IPS-15b (cell line): ENCODE measurements around the gene ALX1.

Source experiments
- H3K27me3 ChIP-seq: one replicate; pipeline ENCODE4 v1.6.1; 2013; ENCODE audit warnings: low read length; ENCODE audit not compliant: control insufficient read depth, insufficient read depth
- H3K36me3 ChIP-seq: one replicate; pipeline ENCODE4 v1.6.1; 2013; ENCODE audit warnings: low read length; ENCODE audit not compliant: control insufficient read depth, insufficient read depth
- H3K4me1 ChIP-seq: one replicate; pipeline ENCODE4 v1.6.1; 2013; ENCODE audit warnings: mild to moderate bottlenecking, low read length; ENCODE audit not compliant: control insufficient read depth, insufficient read depth
- H3K4me3 ChIP-seq: one replicate; pipeline ENCODE4 v1.5.1; 2013; ENCODE audit warnings: low read depth, low read length
- H3K9ac ChIP-seq: one replicate; pipeline ENCODE4 v1.6.1; 2013; ENCODE audit warnings: low read depth, mild to moderate bottlenecking, low read length
- H3K9me3 ChIP-seq: one replicate; pipeline ENCODE4 v1.6.1; 2013; ENCODE audit warnings: mild to moderate bottlenecking, low read length; ENCODE audit not compliant: control insufficient read depth, insufficient read depth

Gene ALX1

GRCh38 chr12:85277900-85278597, 2.0 kb upstream of the ALX1 start:
- Histone ChIP-seq H3K9me3 (no peaks in the 10 kb centered on the region), H3K27me3 (peaks cover 64% of the 10 kb centered on the region), H3K4me3 (peak overlapping the region; percentile 88), H3K9ac (peak overlapping the region; percentile 10), H3K36me3 (no peaks in the 10 kb centered on the region), H3K4me1 (peaks cover 2% of the 10 kb centered on the region)

- Histone ChIP-seq H3K36me3 (no peaks in the 10 kb centered on the region), H3K27me3 (peaks cover 57% of the 10 kb centered on the region), H3K9me3 (no peaks in the 10 kb centered on the region), H3K4me3 (peak overlapping the region; percentile 88), H3K4me1 (peaks cover 2% of the 10 kb centered on the region), H3K9ac (peak overlapping the region; percentile 10)
These were observed 1.2 kb upstream of the ALX1 start for GRCh38 chr12:85278598-85279448.

- Histone ChIP-seq H3K27me3 (peaks cover 49% of the 10 kb centered on the region), H3K4me1 (peaks cover 2% of the 10 kb centered on the region), H3K36me3 (no peaks in the 10 kb centered on the region), H3K4me3 (peak overlapping the region; percentile 88), H3K9me3 (no peaks in the 10 kb centered on the region), H3K9ac (no peak overlapping the region)
These were observed 413 bp upstream of the ALX1 start for GRCh38 chr12:85279449-85280164.

- Histone ChIP-seq H3K4me1 (no peaks in the 10 kb centered on the region), H3K36me3 (no peaks in the 10 kb centered on the region), H3K27me3 (peaks cover 34% of the 10 kb centered on the region), H3K4me3 (peak overlapping the region; percentile 88), H3K9me3 (no peaks in the 10 kb centered on the region), H3K9ac (no peak overlapping the region)
These were observed 1.1 kb downstream of the ALX1 start for GRCh38 chr12:85280984-85281630.

DNA sequence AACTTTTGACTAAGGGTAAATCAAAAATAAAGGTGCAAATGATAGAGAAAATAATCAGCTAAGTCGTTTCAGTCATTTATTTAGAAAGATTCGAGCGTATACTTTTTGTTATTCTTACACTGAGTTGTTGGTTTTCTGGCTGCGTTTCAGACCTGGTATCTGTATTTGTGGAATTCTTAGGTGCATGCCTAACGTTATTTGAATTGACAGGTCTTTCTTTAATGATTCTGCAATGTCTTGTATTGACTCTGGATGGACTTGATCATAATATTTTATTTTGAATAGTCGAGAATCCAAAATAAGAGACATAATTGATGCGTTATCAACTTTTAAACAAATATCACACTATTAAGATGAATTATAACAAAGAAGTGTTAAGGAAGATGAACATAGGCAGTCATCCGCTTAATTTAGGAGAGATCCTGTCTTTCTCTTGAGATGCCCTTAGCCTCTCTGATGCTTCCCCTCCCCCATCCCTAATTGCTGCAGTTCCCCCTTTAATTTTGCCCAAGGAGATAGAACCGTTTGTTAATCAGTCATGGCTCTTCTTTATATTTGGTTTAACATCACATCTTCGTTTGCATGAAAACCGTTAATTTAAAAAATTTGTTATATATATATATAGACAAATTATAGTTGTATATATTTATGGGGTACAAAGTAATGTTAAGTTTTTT, 1.8 kb downstream of the ALX1 start:
- H3K27me3 ChIP-seq, result peaks cover 27% of the 10 kb centered on the region
- peak overlapping the region; percentile 3 for H3K4me3 ChIP-seq
- no peaks in the 10 kb centered on the region for H3K36me3 ChIP-seq
- no peak overlapping the region for H3K9ac ChIP-seq
- no peaks in the 10 kb centered on the region for H3K9me3 ChIP-seq
- H3K4me1 ChIP-seq, result no peaks in the 10 kb centered on the region

DNA sequence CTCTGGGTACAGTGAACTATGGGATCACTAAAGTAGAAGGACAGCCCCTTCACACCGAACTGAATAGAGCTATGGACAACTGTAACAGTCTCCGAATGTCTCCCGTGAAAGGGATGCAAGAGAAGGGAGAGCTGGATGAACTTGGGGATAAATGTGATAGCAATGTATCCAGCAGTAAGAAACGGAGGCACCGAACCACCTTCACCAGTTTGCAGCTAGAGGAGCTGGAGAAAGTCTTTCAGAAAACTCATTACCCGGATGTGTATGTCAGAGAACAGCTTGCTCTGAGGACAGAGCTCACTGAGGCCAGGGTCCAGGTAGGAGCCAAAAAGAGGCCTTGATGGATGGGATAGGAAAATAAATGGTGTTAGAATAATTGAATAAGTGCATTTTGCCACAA, 3.5 kb downstream of the ALX1 start:
- peaks cover 9% of the 10 kb centered on the region for H3K27me3 ChIP-seq
- H3K4me3 ChIP-seq, result no peak overlapping the region
- H3K9me3 ChIP-seq, result no peaks in the 10 kb centered on the region
- no peaks in the 10 kb centered on the region for H3K4me1 ChIP-seq
- no peaks in the 10 kb centered on the region for H3K36me3 ChIP-seq
- H3K9ac ChIP-seq, result no peak overlapping the region

GRCh38 chr12:85296362-85296761, 16.3 kb downstream of the ALX1 start:
- Histone ChIP-seq H3K4me3 (no peak overlapping the region), H3K27me3 (no peaks in the 10 kb centered on the region), H3K9ac (no peak overlapping the region), H3K4me1 (no peaks in the 10 kb centered on the region), H3K9me3 (no peaks in the 10 kb centered on the region), H3K36me3 (no peaks in the 10 kb centered on the region)

- no peak overlapping the region for H3K9ac ChIP-seq
- no peaks in the 10 kb centered on the region for H3K4me1 ChIP-seq
- no peak overlapping the region for H3K4me3 ChIP-seq
- H3K9me3 ChIP-seq, result no peaks in the 10 kb centered on the region
- H3K27me3 ChIP-seq, result no peaks in the 10 kb centered on the region
- no peaks in the 10 kb centered on the region for H3K36me3 ChIP-seq
These were observed 19.0 kb downstream of the ALX1 start for GRCh38 chr12:85299053-85299452.

- no peaks in the 10 kb centered on the region for H3K4me1 ChIP-seq
- no peak overlapping the region for H3K9ac ChIP-seq
- H3K9me3 ChIP-seq, result no peaks in the 10 kb centered on the region
- H3K27me3 ChIP-seq, result no peaks in the 10 kb centered on the region
- H3K4me3 ChIP-seq, result no peak overlapping the region
- H3K36me3 ChIP-seq, result no peaks in the 10 kb centered on the region
These were observed 21.0 kb downstream of the ALX1 start for GRCh38 chr12:85301051-85301450.

DNA sequence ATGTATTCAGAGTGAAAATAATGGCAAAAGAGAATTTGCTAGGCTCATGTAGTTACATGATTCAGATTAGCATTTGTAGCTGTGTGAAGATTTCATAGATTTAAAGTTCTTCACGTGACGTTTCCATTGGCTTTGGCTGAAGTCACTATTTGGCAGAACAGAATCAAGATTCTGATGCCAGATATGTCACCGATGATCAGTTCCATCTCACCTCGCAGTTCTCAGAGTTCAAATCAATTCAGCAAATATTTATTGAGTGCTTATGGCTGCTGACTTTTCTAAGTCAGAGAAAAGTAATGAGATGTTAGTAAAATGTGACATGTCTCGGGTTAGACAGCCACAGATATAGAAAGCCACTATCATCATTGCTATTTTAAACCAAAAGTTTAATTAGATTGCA, 28.4 kb downstream of the ALX1 start:
- Histone ChIP-seq H3K36me3 (no peaks in the 10 kb centered on the region), H3K27me3 (no peaks in the 10 kb centered on the region), H3K4me1 (no peaks in the 10 kb centered on the region), H3K9me3 (no peaks in the 10 kb centered on the region), H3K9ac (no peak overlapping the region), H3K4me3 (no peak overlapping the region)

GRCh38 chr12:85309125-85309566, 29.1 kb downstream of the ALX1 start:
- no peaks in the 10 kb centered on the region for H3K9me3 ChIP-seq
- no peaks in the 10 kb centered on the region for H3K27me3 ChIP-seq
- H3K9ac ChIP-seq, result no peak overlapping the region
- H3K4me3 ChIP-seq, result no peak overlapping the region
- H3K36me3 ChIP-seq, result no peaks in the 10 kb centered on the region
- no peaks in the 10 kb centered on the region for H3K4me1 ChIP-seq
